ENCODE results near the gene RUNX1.

DNA sequence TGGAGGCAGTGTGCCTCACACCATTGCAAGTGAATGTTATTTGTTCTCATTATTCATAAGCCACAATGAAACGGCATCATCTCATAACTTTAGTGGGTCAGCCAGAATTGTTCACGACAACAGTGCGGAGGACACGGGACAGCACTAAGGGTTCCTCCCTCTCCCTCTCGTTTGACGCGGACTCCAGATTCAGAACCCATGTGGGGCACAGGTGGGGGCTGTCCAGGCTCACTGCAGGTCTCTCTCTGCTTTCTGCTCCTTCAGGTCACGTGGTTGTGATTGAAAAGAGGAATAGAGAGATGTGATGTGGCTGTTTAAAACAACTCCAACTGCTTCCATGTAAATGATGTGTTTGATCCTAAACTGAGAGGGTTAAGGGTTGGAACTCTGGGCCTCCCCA lies 13.5 kb downstream of the RUNX1 start:
- TF ChIP-seq CTCF (IDR thresholded peaks at IDR 0.05) = no peak
- TF ChIP-seq MAX (IDR thresholded peaks at IDR 0.05; ENCODE audit: low read depth) = no peak
- TF ChIP-seq, protein P1, sequence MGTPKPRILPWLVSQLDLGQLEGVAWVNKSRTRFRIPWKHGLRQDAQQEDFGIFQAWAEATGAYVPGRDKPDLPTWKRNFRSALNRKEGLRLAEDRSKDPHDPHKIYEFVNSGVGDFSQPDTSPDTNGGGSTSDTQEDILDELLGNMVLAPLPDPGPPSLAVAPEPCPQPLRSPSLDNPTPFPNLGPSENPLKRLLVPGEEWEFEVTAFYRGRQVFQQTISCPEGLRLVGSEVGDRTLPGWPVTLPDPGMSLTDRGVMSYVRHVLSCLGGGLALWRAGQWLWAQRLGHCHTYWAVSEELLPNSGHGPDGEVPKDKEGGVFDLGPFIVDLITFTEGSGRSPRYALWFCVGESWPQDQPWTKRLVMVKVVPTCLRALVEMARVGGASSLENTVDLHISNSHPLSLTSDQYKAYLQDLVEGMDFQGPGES (IDR thresholded peaks at IDR 0.05; ENCODE audit: low read depth, low read length) = no peak
- no peak for TF ChIP-seq MXI1 (IDR thresholded peaks at IDR 0.05; ENCODE audit: low read depth, low read length)
- no peak for TF ChIP-seq EZH2phosphoT487 (IDR thresholded peaks at IDR 0.05; ENCODE audit: borderline replicate concordance, low read depth)
